K562 (cell line): ENCODE results near the gene COX6A2. TPM values are rescaled to one million over a fixed set of nuclear protein-coding genes. Genes with fewer than 3 reads are reported as not detected.

Experiments
- ATAC-seq: fragments of 200-7000 bp; cut with Tn5 transposase; 3 replicates; pipeline ENCODE4 v1.9.1; 2020; ENCODE audit warnings: moderate library complexity
- BruUV-seq: library from RNA; stranded (reverse); fragments of 400-500 nt; replicated peaks from 2 replicates; lab custom pipeline; 2021; lab: Mats Ljungman, UMichigan
- CTCF ChIA-PET: fragments of 300-600 bp; formaldehyde crosslinking; extraction: SDS; loops from one replicate; lab custom pipeline; 2021; ENCODE audit warnings: low intra/inter-chr PET ratio; lab: Yijun Ruan, JAX
- POLR2A ChIA-PET: fragments of 300-600, 350-650 bp; sonication (Branson Sonifier 250); formaldehyde crosslinking; extraction: SDS; loops from one replicate; lab custom pipeline; 2021; ENCODE audit warnings: antibody characterized with exemption, inconsistent platforms; lab: Yijun Ruan, JAX
- DNase-seq, 4 experiments: peaks; one replicate each; pipeline versions ENCODE4 v3.0.0 to v3.0.0-alpha.2; 2011 to 2018; ENCODE audit warnings: low spot score in 3 of 4, mixed read lengths in 3 of 4; ENCODE audit errors: extremely low read depth in 1 of 4
- FAIRE-seq: peaks from 2 replicates; lab custom pipeline; 2011; peaks lifted over from hg19 to GRCh38; lab: Jason Lieb, UNC
- H2AFZ ChIP-seq: 2 replicates; pipeline ENCODE4 v1.6.0; 2011; ENCODE audit warnings: low read depth, low read length, control low read depth, inconsistent platforms
- H3K27ac ChIP-seq: fragments of 200-600 bp; 3 replicates; pipeline ENCODE4 v1.8.0; 2011; ENCODE audit warnings: low read depth, mild to moderate bottlenecking, control low read depth, inconsistent platforms, low read length, moderate library complexity, mixed read lengths; ENCODE audit errors: extremely low read depth
- H3K27me3 ChIP-seq, 2 experiments: fragments of 300-600 bp in 1 of 2; 2 replicates in 1 of 2; 3 replicates in 1 of 2; pipeline versions ENCODE4 v1.6.0 to v1.8.0; 2011; ENCODE audit warnings: inconsistent platforms in 2 of 2, low read length in 2 of 2, mild to moderate bottlenecking in 1 of 2, mixed read lengths in 1 of 2, moderate library complexity in 1 of 2; ENCODE audit not compliant: control insufficient read depth in 2 of 2, insufficient read depth in 2 of 2
- H3K36me3 ChIP-seq: fragments of 300-600 bp; 3 replicates; pipeline ENCODE4 v1.8.0; 2011; ENCODE audit warnings: mild to moderate bottlenecking, low read length, inconsistent platforms; ENCODE audit not compliant: control insufficient read depth, insufficient read depth
- H3K4me1 ChIP-seq, 2 experiments: fragments of 200-600 bp in 1 of 2; replicated peaks in 1 of 2; 2 replicates in 1 of 2; 3 replicates in 1 of 2; pipeline versions ENCODE4 v1.5.1 to v1.8.0; 2011; ENCODE audit warnings: inconsistent platforms in 2 of 2, low read length in 2 of 2, mild to moderate bottlenecking in 1 of 2, mixed read lengths in 1 of 2, moderate library complexity in 1 of 2; ENCODE audit not compliant: control insufficient read depth in 2 of 2, insufficient read depth in 2 of 2
- H3K4me2 ChIP-seq: 2 replicates; pipeline ENCODE4 v1.6.1; 2011; ENCODE audit warnings: low read length, control low read depth, inconsistent platforms, mixed read lengths; ENCODE audit not compliant: insufficient read depth
- H3K4me3 ChIP-seq: fragments of 200-600 bp; sonication (generic), shearing (Covaris generic); 2 replicates; pipeline ENCODE4 v1.5.1; 2016; ENCODE audit warnings: control low read depth, inconsistent platforms
- H3K79me2 ChIP-seq: fragments of 200-600 bp; 3 replicates; pipeline ENCODE4 v1.8.0; 2011; ENCODE audit warnings: low read length, inconsistent platforms; ENCODE audit not compliant: control insufficient read depth, insufficient read depth
- H3K9ac ChIP-seq, 2 experiments: 2 replicates each; pipeline versions ENCODE4 v1.6.0 to v1.6.1; 2011; ENCODE audit warnings: low read depth in 2 of 2, low read length in 2 of 2, control low read depth in 1 of 2, inconsistent platforms in 1 of 2, mild to moderate bottlenecking in 1 of 2, mixed read lengths in 1 of 2; ENCODE audit not compliant: insufficient read depth in 1 of 2
- H3K9me1 ChIP-seq: one replicate; pipeline ENCODE4 v1.6.0; 2011; ENCODE audit warnings: inconsistent platforms, mild to moderate bottlenecking, low read length, moderate library complexity; ENCODE audit not compliant: control insufficient read depth, insufficient read depth
- H3K9me3 ChIP-seq: replicated peaks from 2 replicates; pipeline ENCODE4 v1.5.1; 2011; ENCODE audit warnings: low read depth, low read length, inconsistent platforms; ENCODE audit not compliant: control insufficient read depth, insufficient read depth
- H4K20me1 ChIP-seq: replicated peaks from 2 replicates; pipeline ENCODE4 v1.6.1; 2011; ENCODE audit warnings: low read length, inconsistent platforms, mixed read lengths; ENCODE audit not compliant: control insufficient read depth, insufficient read depth
- BCL6 ChIP-seq: fragments of 250-450 bp; sonication (Bioruptor Pico); IDR thresholded peaks from 2 replicates; pipeline ENCODE4 v1.4.0; 2020
- MCM3 ChIP-seq: fragments of 450-650 bp; IDR thresholded peaks from 2 replicates; pipeline ENCODE4 v1.6.1; 2016
- PML ChIP-seq: IDR thresholded peaks from 2 replicates; pipeline ENCODE4 v1.6.1; 2012; ENCODE audit warnings: low read length, inconsistent platforms
- ZNF311 ChIP-seq: fragments of 250-450 bp; sonication (Bioruptor Pico); IDR thresholded peaks from 2 replicates; pipeline ENCODE4 v1.4.0; 2020; ENCODE audit warnings: mild to moderate bottlenecking, moderate library complexity
- ZNF324 ChIP-seq: fragments of 250-450 bp; sonication (Bioruptor Pico); IDR thresholded peaks from 2 replicates; pipeline ENCODE4 v1.4.0; 2020; ENCODE audit warnings: mild to moderate bottlenecking
- ZNF57 ChIP-seq: fragments of 450-650 bp; formaldehyde crosslinking; IDR thresholded peaks from 2 replicates; pipeline ENCODE4 v1.4.0; 2020; ENCODE audit warnings: mild to moderate bottlenecking, moderate library complexity
- WGBS: fragments of 100-300 bp; shearing (Covaris generic); methylation state at CpG from one replicate; pipeline ENCODE4 v1.1.6; 2016; ENCODE audit warnings: low coverage, mixed read lengths; ENCODE audit not compliant: insufficient coverage; ENCODE audit errors: missing lambda C conversion rate; 5-methylcytosine and 5-hydroxymethylcytosine counted together
- in situ Hi-C: fragments of 300-500 bp; cut with MboI; formaldehyde crosslinking; loops from 4 replicates; pipeline ENCODE4 v1.15.0; 2018; ENCODE audit warnings: inconsistent platforms, mixed read lengths
- intact Hi-C: fragments of 100-400 bp; cut with micrococcal nuclease; formaldehyde crosslinking; loops from 2 replicates; pipeline ENCODE4 v1.14.2; 2022
- polyA plus RNA-seq, 8 experiments: library from polyadenylated mRNA; depleted of rRNA in 4 of 8; stranded (reverse) in 5 of 8; unstranded in 3 of 8; fragments of >200 nt; fragmentation: Nextera tagmentation in 2 of 8; fragmentation: Illumina TruSeq in 1 of 8; extraction: Ambion mirVana in 2 of 8; extraction: Trizol in 1 of 8; gene quantifications; 2 replicates each; pipeline versions ENCODE4 v1.2.1 to v1.2.3, GENCODE V29; 2011 to 2014; ENCODE audit warnings: inconsistent platforms in 1 of 8, missing spikeins in 1 of 8
- total RNA-seq, 7 experiments: library from RNA; depleted of rRNA in 6 of 7; stranded (reverse); fragments of >200 nt in 6 of 7; fragmentation: Illumina TruSeq in 2 of 7; extraction: Trizol in 2 of 7; gene quantifications; 2 replicates each; pipeline versions ENCODE4 v1.2.1 to v1.2.3, GENCODE V29; 2011 to 2021; ENCODE audit warnings: low replicate concordance in 1 of 7
- TF ChIP-seq, protein P1 (sequence below): fragments of 200-800 bp; sonication (Bioruptor generic); IDR thresholded peaks from 2 replicates; pipeline ENCODE4 v1.6.1; 2017; ENCODE audit warnings: missing genetic modification characterization, missing compliant biosample characterization
- TF ChIP-seq, protein P2 (sequence below): sonication (generic); formaldehyde crosslinking; IDR thresholded peaks from 2 replicates; pipeline ENCODE4 v1.8.1; 2023; ENCODE audit warnings: mild to moderate bottlenecking, missing genetic modification reagents
- TF ChIP-seq, protein P3 (sequence below): sonication (generic); formaldehyde crosslinking; IDR thresholded peaks from 2 replicates; pipeline ENCODE4 v1.8.1; 2023; ENCODE audit warnings: missing genetic modification reagents, mild to moderate bottlenecking, borderline replicate concordance
- TF ChIP-seq, protein P4 (sequence below): fragments of 250-450 bp; sonication (Bioruptor Pico); IDR thresholded peaks from 2 replicates; pipeline ENCODE4 v1.4.0; 2020; ENCODE audit warnings: mild to moderate bottlenecking, moderate library complexity
- TF ChIP-seq, protein P5 (sequence below): sonication (generic); formaldehyde crosslinking; IDR thresholded peaks from 2 replicates; pipeline ENCODE4 v1.9.0; 2022; ENCODE audit warnings: mild to moderate bottlenecking, missing genetic modification reagents

The COX6A2 gene
- total and polyA plus RNA-seq, 9 of the 15 experiments (the other 6 are each of a cell fraction or from before 2014, with no cell fraction given), result not detected

DNA sequence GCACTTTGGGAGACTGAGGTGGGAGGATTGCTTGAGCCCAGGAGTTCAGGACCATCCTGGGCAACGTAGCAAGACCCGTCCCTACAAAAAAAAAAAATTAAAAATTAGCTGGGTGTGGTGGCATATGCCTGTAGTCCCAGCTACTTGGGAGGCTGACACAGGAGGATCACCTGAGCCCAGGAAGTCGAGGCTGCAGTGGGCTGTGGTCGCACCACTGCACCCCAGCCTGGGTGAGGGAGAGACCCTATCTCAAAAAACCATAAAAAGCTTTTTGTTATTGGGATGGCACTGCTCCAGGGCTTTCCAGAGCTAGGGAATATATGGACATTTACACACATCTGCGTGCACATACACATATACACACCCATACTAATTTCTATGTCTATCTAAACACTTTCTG is 23.0 kb upstream of the COX6A2 start:
- H3K4me3 ChIP-seq, result no peak overlapping the region
- no TSS peak for BruUV-seq
- POLR2A ChIA-PET, result interaction anchor here (0.8 to 1.9 kb wide), 7 partner anchors 9 to 301 kb away, joined by 3 to 10 read pairs (median 4); partner anchors contain the start of gene ZNF843
- H2AFZ ChIP-seq, result peak overlapping the region; percentile 59; the same call in 1 of the 2 replicates
- FAIRE-seq, result no peak
- WGBS, result 62% methylated on average over 5 of the region's 5 CpGs
- no peaks in the 10 kb centered on the region for H3K9me1 ChIP-seq
- no peak overlapping the region; the same call in 1 of the 2 replicates for H3K4me2 ChIP-seq
- no peak for ATAC-seq
- peaks cover 11% of the 10 kb centered on the region; the same call in 1 of the 3 replicates for H3K36me3 ChIP-seq
- H3K79me2 ChIP-seq, result peaks cover 21% of the 10 kb centered on the region
- no peaks in the 10 kb centered on the region for H3K9me3 ChIP-seq
- no peaks in the 10 kb centered on the region for H3K27me3 ChIP-seq
- H3K9ac ChIP-seq, result no peak overlapping the region
- intact Hi-C loops, result loop anchor here (5.0 to 10.0 kb wide), 3 partner anchors 49 to 496 kb away; partner anchors contain the start of gene SETD1A
- CTCF ChIA-PET, result no interaction called here
- peaks cover 43% of the 10 kb centered on the region in 2 experiments for H3K4me1 ChIP-seq
- H3K27ac ChIP-seq, result no peak overlapping the region
- H4K20me1 ChIP-seq, result no peaks in the 10 kb centered on the region
- in situ Hi-C loops, result loop anchor here (10.0 kb wide), 1 partner anchor 244 kb away; no protein-coding TSS in a partner anchor
- DNase-seq, result no peak
- TF ChIP-seq PML, result no peak
- no peak for TF ChIP-seq BCL6 (CRISPR knock-in tag)
- TF ChIP-seq, protein P1, sequence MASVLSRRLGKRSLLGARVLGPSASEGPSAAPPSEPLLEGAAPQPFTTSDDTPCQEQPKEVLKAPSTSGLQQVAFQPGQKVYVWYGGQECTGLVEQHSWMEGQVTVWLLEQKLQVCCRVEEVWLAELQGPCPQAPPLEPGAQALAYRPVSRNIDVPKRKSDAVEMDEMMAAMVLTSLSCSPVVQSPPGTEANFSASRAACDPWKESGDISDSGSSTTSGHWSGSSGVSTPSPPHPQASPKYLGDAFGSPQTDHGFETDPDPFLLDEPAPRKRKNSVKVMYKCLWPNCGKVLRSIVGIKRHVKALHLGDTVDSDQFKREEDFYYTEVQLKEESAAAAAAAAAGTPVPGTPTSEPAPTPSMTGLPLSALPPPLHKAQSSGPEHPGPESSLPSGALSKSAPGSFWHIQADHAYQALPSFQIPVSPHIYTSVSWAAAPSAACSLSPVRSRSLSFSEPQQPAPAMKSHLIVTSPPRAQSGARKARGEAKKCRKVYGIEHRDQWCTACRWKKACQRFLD (CRISPR knock-in tag), result no peak
- TF ChIP-seq, protein P2, sequence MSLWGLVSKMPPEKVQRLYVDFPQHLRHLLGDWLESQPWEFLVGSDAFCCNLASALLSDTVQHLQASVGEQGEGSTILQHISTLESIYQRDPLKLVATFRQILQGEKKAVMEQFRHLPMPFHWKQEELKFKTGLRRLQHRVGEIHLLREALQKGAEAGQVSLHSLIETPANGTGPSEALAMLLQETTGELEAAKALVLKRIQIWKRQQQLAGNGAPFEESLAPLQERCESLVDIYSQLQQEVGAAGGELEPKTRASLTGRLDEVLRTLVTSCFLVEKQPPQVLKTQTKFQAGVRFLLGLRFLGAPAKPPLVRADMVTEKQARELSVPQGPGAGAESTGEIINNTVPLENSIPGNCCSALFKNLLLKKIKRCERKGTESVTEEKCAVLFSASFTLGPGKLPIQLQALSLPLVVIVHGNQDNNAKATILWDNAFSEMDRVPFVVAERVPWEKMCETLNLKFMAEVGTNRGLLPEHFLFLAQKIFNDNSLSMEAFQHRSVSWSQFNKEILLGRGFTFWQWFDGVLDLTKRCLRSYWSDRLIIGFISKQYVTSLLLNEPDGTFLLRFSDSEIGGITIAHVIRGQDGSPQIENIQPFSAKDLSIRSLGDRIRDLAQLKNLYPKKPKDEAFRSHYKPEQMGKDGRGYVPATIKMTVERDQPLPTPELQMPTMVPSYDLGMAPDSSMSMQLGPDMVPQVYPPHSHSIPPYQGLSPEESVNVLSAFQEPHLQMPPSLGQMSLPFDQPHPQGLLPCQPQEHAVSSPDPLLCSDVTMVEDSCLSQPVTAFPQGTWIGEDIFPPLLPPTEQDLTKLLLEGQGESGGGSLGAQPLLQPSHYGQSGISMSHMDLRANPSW (CRISPR knock-in tag), result no peak
- TF ChIP-seq ZNF311 (CRISPR knock-in tag), result no peak
- no peak for TF ChIP-seq ZNF57 (CRISPR knock-in tag)
- TF ChIP-seq MCM3, result no peak
- TF ChIP-seq, protein P3, sequence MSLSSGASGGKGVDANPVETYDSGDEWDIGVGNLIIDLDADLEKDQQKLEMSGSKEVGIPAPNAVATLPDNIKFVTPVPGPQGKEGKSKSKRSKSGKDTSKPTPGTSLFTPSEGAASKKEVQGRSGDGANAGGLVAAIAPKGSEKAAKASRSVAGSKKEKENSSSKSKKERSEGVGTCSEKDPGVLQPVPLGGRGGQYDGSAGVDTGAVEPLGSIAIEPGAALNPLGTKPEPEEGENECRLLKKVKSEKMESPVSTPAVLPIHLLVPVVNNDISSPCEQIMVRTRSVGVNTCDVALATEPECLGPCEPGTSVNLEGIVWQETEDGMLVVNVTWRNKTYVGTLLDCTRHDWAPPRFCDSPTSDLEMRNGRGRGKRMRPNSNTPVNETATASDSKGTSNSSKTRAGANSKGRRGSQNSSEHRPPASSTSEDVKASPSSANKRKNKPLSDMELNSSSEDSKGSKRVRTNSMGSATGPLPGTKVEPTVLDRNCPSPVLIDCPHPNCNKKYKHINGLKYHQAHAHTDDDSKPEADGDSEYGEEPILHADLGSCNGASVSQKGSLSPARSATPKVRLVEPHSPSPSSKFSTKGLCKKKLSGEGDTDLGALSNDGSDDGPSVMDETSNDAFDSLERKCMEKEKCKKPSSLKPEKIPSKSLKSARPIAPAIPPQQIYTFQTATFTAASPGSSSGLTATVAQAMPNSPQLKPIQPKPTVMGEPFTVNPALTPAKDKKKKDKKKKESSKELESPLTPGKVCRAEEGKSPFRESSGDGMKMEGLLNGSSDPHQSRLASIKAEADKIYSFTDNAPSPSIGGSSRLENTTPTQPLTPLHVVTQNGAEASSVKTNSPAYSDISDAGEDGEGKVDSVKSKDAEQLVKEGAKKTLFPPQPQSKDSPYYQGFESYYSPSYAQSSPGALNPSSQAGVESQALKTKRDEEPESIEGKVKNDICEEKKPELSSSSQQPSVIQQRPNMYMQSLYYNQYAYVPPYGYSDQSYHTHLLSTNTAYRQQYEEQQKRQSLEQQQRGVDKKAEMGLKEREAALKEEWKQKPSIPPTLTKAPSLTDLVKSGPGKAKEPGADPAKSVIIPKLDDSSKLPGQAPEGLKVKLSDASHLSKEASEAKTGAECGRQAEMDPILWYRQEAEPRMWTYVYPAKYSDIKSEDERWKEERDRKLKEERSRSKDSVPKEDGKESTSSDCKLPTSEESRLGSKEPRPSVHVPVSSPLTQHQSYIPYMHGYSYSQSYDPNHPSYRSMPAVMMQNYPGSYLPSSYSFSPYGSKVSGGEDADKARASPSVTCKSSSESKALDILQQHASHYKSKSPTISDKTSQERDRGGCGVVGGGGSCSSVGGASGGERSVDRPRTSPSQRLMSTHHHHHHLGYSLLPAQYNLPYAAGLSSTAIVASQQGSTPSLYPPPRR (CRISPR knock-in tag), result no peak
- TF ChIP-seq ZNF324 (CRISPR knock-in tag), result no peak
- TF ChIP-seq, protein P4, sequence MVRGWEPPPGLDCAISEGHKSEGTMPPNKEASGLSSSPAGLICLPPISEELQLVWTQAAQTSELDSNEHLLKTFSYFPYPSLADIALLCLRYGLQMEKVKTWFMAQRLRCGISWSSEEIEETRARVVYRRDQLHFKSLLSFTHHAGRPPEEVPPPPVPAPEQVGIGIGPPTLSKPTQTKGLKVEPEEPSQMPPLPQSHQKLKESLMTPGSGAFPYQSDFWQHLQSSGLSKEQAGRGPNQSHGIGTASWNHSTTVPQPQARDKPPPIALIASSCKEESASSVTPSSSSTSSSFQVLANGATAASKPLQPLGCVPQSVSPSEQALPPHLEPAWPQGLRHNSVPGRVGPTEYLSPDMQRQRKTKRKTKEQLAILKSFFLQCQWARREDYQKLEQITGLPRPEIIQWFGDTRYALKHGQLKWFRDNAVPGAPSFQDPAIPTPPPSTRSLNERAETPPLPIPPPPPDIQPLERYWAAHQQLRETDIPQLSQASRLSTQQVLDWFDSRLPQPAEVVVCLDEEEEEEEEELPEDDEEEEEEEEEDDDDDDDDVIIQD (CRISPR knock-in tag), result no peak
- TF ChIP-seq, protein P5, sequence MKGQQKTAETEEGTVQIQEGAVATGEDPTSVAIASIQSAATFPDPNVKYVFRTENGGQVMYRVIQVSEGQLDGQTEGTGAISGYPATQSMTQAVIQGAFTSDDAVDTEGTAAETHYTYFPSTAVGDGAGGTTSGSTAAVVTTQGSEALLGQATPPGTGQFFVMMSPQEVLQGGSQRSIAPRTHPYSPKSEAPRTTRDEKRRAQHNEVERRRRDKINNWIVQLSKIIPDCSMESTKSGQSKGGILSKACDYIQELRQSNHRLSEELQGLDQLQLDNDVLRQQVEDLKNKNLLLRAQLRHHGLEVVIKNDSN (CRISPR knock-in tag), result no peak
